H1 (cell line): ENCODE data around the gene SERPINF2. TPM values are rescaled to one million over a fixed set of nuclear protein-coding genes. Genes with fewer than 3 reads are reported as not detected.

ENCODE experiments used
- CBX8 ChIP-seq: fragments of 300-800, 300-1000 bp; sonication (generic); IDR thresholded peaks from 2 replicates; pipeline ENCODE4 v1.7.1; 2016; ENCODE audit warnings: low read depth, low read length, borderline replicate concordance
- CHD1 ChIP-seq: IDR thresholded peaks from 2 replicates; pipeline ENCODE4 v1.6.1; 2012; ENCODE audit warnings: low read depth, low read length, improper control_type of control experiment
- CHD2 ChIP-seq: IDR thresholded peaks from 2 replicates; pipeline ENCODE4 v1.6.1; 2012; ENCODE audit warnings: low read length, improper control_type of control experiment
- JUND ChIP-seq: IDR thresholded peaks from 2 replicates; pipeline ENCODE4 v1.6.1; 2011; ENCODE audit warnings: mild to moderate bottlenecking, improper control_type of control experiment, low read length
- SAP30 ChIP-seq: fragments of 300-600 bp; sonication (generic); IDR thresholded peaks from 2 replicates; pipeline ENCODE4 v1.7.1; 2012; ENCODE audit warnings: low read length, moderate library complexity, mild to moderate bottlenecking, inconsistent platforms; ENCODE audit not compliant: insufficient read depth, insufficient replicate concordance
- SIRT6 ChIP-seq: IDR thresholded peaks from one replicate; pipeline ENCODE4 v1.7.1; 2012; ENCODE audit warnings: low read length, inconsistent platforms
- SIX5 ChIP-seq: IDR thresholded peaks from 2 replicates; pipeline ENCODE4 v1.6.1; 2011; ENCODE audit warnings: mild to moderate bottlenecking, low read depth, low read length
- TCF12 ChIP-seq: IDR thresholded peaks from 2 replicates; pipeline ENCODE4 v1.6.1; 2011; ENCODE audit warnings: low read depth, mild to moderate bottlenecking, low read length
- polyA plus RNA-seq, 7 experiments: library from polyadenylated mRNA; depleted of rRNA in 3 of 7; stranded (reverse) in 5 of 7; unstranded in 2 of 7; fragments of >200 nt in 5 of 7; fragments of 200-250 nt in 2 of 7; gene quantifications; 1 replicate in 5 of 7; 2 replicates in 1 of 7; 4 replicates in 1 of 7; pipeline versions ENCODE4 v1.2.1 to v1.2.3, GENCODE V29; 2011 to 2013; ENCODE audit warnings: missing spikeins in 2 of 7, mixed read lengths in 2 of 7
- total RNA-seq: library from RNA; stranded (reverse); fragmentation: NEBNext Ultra II Directional; extraction: Animal tissue kit (Norgen Biotek cat#: 25700); gene quantifications from 2 replicates; pipeline ENCODE4 v1.2.1, GENCODE V29; 2021
- TF ChIP-seq, protein P1 (sequence below): fragments of 300-600 bp; sonication (generic); IDR thresholded peaks from 2 replicates; pipeline ENCODE4 v1.7.1; 2012; ENCODE audit warnings: low read length, moderate library complexity, mild to moderate bottlenecking, inconsistent platforms; ENCODE audit not compliant: insufficient replicate concordance
- TF ChIP-seq, protein P2 (sequence below): IDR thresholded peaks from 2 replicates; pipeline ENCODE4 v1.6.1; 2011; ENCODE audit warnings: low read depth, mild to moderate bottlenecking, low read length; ENCODE audit not compliant: insufficient read depth

SERPINF2 gene
- total and polyA plus RNA-seq, 2 of the 8 experiments (the other 6 are each of a cell fraction or from before 2014, with no cell fraction given): 1.8 to 3.2 TPM

DNA sequence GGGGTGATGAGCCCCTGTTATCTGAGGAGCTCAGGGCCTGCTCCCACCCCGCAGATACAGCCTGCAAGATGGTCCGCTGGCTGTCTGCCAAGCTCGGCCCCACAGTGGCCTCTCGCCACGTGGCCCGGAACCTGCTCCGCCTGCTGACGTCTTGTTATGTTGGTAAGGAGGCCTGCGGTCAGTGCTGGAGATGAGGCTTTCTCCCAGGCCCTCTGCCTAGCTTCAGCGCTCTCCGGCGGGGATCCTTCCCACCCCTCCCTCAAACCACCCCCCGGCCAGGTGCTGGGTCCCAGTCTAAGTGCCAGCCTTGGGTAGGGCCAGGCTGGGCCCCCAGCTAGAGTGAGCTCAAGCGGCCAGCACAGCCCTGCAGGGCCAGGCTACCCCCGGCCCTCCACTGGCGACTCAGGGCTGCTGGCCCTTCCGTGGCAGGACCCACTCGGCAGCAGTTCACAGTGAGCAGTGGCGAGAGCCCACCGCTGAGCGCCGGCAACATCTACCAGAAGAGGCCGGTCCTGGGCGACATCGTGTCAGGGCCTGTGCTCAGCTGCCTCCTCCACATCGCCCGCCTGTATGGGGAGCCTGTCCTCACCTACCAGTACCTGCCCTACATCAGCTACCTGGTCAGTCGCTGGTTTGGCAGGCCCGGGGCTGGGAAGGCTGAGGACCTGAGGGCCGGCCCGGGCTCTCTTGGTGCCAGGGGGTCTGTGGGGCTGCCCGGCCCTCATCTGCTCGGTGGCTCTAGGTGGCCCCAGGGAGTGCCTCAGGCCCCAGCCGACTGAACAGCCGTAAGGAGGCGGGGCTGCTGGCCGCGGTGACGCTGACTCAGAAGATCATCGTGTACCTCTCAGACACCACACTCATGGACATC is 12.1 kb upstream of the SERPINF2 start (continued):
- TF ChIP-seq, protein P1, sequence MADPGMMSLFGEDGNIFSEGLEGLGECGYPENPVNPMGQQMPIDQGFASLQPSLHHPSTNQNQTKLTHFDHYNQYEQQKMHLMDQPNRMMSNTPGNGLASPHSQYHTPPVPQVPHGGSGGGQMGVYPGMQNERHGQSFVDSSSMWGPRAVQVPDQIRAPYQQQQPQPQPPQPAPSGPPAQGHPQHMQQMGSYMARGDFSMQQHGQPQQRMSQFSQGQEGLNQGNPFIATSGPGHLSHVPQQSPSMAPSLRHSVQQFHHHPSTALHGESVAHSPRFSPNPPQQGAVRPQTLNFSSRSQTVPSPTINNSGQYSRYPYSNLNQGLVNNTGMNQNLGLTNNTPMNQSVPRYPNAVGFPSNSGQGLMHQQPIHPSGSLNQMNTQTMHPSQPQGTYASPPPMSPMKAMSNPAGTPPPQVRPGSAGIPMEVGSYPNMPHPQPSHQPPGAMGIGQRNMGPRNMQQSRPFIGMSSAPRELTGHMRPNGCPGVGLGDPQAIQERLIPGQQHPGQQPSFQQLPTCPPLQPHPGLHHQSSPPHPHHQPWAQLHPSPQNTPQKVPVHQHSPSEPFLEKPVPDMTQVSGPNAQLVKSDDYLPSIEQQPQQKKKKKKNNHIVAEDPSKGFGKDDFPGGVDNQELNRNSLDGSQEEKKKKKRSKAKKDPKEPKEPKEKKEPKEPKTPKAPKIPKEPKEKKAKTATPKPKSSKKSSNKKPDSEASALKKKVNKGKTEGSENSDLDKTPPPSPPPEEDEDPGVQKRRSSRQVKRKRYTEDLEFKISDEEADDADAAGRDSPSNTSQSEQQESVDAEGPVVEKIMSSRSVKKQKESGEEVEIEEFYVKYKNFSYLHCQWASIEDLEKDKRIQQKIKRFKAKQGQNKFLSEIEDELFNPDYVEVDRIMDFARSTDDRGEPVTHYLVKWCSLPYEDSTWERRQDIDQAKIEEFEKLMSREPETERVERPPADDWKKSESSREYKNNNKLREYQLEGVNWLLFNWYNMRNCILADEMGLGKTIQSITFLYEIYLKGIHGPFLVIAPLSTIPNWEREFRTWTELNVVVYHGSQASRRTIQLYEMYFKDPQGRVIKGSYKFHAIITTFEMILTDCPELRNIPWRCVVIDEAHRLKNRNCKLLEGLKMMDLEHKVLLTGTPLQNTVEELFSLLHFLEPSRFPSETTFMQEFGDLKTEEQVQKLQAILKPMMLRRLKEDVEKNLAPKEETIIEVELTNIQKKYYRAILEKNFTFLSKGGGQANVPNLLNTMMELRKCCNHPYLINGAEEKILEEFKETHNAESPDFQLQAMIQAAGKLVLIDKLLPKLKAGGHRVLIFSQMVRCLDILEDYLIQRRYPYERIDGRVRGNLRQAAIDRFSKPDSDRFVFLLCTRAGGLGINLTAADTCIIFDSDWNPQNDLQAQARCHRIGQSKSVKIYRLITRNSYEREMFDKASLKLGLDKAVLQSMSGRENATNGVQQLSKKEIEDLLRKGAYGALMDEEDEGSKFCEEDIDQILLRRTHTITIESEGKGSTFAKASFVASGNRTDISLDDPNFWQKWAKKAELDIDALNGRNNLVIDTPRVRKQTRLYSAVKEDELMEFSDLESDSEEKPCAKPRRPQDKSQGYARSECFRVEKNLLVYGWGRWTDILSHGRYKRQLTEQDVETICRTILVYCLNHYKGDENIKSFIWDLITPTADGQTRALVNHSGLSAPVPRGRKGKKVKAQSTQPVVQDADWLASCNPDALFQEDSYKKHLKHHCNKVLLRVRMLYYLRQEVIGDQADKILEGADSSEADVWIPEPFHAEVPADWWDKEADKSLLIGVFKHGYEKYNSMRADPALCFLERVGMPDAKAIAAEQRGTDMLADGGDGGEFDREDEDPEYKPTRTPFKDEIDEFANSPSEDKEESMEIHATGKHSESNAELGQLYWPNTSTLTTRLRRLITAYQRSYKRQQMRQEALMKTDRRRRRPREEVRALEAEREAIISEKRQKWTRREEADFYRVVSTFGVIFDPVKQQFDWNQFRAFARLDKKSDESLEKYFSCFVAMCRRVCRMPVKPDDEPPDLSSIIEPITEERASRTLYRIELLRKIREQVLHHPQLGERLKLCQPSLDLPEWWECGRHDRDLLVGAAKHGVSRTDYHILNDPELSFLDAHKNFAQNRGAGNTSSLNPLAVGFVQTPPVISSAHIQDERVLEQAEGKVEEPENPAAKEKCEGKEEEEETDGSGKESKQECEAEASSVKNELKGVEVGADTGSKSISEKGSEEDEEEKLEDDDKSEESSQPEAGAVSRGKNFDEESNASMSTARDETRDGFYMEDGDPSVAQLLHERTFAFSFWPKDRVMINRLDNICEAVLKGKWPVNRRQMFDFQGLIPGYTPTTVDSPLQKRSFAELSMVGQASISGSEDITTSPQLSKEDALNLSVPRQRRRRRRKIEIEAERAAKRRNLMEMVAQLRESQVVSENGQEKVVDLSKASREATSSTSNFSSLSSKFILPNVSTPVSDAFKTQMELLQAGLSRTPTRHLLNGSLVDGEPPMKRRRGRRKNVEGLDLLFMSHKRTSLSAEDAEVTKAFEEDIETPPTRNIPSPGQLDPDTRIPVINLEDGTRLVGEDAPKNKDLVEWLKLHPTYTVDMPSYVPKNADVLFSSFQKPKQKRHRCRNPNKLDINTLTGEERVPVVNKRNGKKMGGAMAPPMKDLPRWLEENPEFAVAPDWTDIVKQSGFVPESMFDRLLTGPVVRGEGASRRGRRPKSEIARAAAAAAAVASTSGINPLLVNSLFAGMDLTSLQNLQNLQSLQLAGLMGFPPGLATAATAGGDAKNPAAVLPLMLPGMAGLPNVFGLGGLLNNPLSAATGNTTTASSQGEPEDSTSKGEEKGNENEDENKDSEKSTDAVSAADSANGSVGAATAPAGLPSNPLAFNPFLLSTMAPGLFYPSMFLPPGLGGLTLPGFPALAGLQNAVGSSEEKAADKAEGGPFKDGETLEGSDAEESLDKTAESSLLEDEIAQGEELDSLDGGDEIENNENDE: no peak
- TF ChIP-seq, protein P2, sequence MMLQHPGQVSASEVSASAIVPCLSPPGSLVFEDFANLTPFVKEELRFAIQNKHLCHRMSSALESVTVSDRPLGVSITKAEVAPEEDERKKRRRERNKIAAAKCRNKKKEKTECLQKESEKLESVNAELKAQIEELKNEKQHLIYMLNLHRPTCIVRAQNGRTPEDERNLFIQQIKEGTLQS: no peak
- TF ChIP-seq CBX8 (no peak), TCF12 (no peak), SAP30 (no peak), SIRT6 (no peak), CHD1 (no peak), SIX5 (no peak), JUND (no peak), CHD2 (no peak)
